Measurements from ENCODE around the gene NELL1. TPM values are rescaled to one million over a fixed set of nuclear protein-coding genes. Genes with fewer than 3 reads are reported as not detected.

NELL1 gene
- polyA plus RNA-seq, 1 of the 3 experiments (the other 2 are of a cell fraction) = not detected

DNA sequence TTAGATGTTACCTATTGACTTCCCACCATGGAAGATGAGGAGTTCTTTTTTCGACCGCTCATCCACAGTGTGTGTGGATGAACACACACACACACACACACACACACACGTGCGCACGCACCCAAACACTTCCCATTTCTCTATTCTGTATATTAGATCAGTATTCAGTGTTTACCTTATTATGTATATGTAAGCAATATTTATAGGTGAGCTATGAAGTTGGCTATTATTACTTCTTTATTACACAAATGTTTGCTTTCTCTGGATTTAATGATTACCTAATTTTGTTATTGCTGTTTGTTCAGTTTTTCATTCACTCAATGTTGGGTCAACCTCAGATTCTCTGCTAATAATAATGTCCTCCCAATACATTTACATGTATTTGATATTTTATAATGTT lies 721.0 kb downstream of the NELL1 start (continued):
- no peak for TF ChIP-seq EP300 (IDR thresholded peaks at IDR 0.05; ENCODE audit: borderline replicate concordance in 1 of 2, low read depth in 1 of 2, low read length in 1 of 2)
- TF ChIP-seq TEAD4 (IDR thresholded peaks at IDR 0.05; ENCODE audit: borderline replicate concordance, insufficient read depth) = no peak

DNA sequence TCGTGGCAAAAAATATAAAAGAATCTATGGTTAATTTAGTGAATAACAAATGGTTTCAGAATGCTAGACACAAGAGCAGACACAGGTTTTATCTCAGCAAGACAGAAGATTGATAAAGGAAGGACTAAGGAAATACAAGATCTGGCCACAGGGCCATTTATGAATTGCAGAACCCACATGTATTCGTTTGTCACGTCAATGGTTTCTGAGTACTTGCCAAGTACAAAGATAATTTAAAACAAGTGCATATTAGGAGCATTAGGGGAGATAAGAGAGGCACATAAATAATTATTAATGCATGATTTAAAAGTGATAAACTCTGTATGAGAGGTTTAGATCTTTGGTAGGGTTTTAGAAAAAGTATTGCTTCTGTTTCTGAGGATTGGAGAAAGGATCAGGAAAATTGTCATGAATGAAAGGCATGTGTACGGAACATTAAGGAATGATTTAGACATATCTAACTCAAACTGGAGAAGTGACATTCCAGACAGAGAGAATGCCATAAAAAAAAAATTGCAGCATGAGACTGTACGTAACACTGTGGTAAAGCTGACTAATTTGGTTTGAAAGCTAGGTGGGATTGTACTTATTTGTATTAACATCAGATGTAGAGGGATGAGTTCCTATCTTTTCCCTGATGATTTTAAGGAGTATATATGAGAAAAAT lies 727.1 kb downstream of the NELL1 start:
- Histone ChIP-seq H3K27ac (ENCODE audit: low read depth in 2 of 2, low read length in 1 of 2) (peak overlapping the region in 1 of 2 experiments; percentile 93; a peak in 2 of 4 replicates), H2AFZ (ENCODE audit: low read depth) (no peak overlapping the region), H3K27me3 (ENCODE audit: insufficient read depth) (no peaks in the 10 kb centered on the region), H3K4me3 (ENCODE audit: low read depth in 2 of 2, low read length in 1 of 2) (no peak overlapping the region), H3K4me1 (ENCODE audit: control insufficient read depth in 1 of 2, insufficient read depth in 2 of 2, low read depth in 1 of 2, low read length in 1 of 2) (peaks cover 0 to 5% of the 10 kb centered on the region in 2 experiments; a peak in 2 of 4 replicates), H3F3A (replicated peaks; ENCODE audit: insufficient read depth) (no peaks in the 10 kb centered on the region), H3K9me3 (no peaks in the 10 kb centered on the region), H3K9ac (no peak overlapping the region), H3K9me2 (no peaks in the 10 kb centered on the region), H3K36me3 (replicated peaks in 1 of 2; ENCODE audit: control insufficient read depth in 1 of 2, insufficient read depth in 2 of 2, low read length in 1 of 2) (no peaks in the 10 kb centered on the region), H4K20me1 (ENCODE audit: insufficient read depth) (no peaks in the 10 kb centered on the region), H3K79me2 (ENCODE audit: insufficient read depth) (no peaks in the 10 kb centered on the region), H3K4me2 (no peak overlapping the region)
- peak; percentile 2 for DNase-seq
- CTCF ChIA-PET = interaction anchor here (0.8 to 1.4 kb wide), 3 partner anchors 8 to 115 kb away, joined by 3 read pairs; no protein-coding TSS in a partner anchor
- POLR2A ChIA-PET = no interaction called here
- 5% methylated on average over 5 of the region's 5 CpGs for WGBS (ENCODE audit: low lambda C conversion rate)
- TF ChIP-seq FOSL2 (IDR thresholded peaks at IDR 0.05; ENCODE audit: borderline replicate concordance, low read depth) (no peak), CHD2 (IDR thresholded peaks at IDR 0.05; ENCODE audit: low read length, partially characterized antibody) (no peak), FOXM1 (IDR thresholded peaks at IDR 0.05; ENCODE audit: low read depth) (no peak), EZH2phosphoT487 (IDR thresholded peaks at IDR 0.05; ENCODE audit: borderline replicate concordance, low read depth) (no peak), USF2 (IDR thresholded peaks at IDR 0.05; ENCODE audit: borderline replicate concordance, low read depth, low read length) (no peak), MAX (IDR thresholded peaks at IDR 0.05; ENCODE audit: low read depth) (no peak), MEF2A (IDR thresholded peaks at IDR 0.05; ENCODE audit: borderline replicate concordance, low read depth) (no peak), RFX5 (IDR thresholded peaks at IDR 0.05; ENCODE audit: low read length) (no peak), SIN3A (IDR thresholded peaks at IDR 0.05; ENCODE audit: borderline replicate concordance, low read depth, low read length) (no peak), TCF12 (IDR thresholded peaks at IDR 0.05) (no peak), NRF1 (IDR thresholded peaks at IDR 0.05; ENCODE audit: low read depth, low read length) (no peak), JUND (IDR thresholded peaks at IDR 0.05) (no peak), GATA2 (CRISPR knock-in tag; IDR thresholded peaks at IDR 0.05) (peak; percentile 79), RCOR1 (IDR thresholded peaks at IDR 0.05; ENCODE audit: low read length) (peak; percentile 83; the same call in 1 of the 2 replicates), RXRA (IDR thresholded peaks at IDR 0.05; ENCODE audit: borderline replicate concordance, low read depth) (no peak), FOXJ3 (CRISPR knock-in tag; IDR thresholded peaks at IDR 0.05) (peak; percentile 37; the same call in 1 of the 2 replicates), POLR2AphosphoS5 (IDR thresholded peaks at IDR 0.05; ENCODE audit: low read depth, low read length) (no peak)
- TF ChIP-seq, protein P1, sequence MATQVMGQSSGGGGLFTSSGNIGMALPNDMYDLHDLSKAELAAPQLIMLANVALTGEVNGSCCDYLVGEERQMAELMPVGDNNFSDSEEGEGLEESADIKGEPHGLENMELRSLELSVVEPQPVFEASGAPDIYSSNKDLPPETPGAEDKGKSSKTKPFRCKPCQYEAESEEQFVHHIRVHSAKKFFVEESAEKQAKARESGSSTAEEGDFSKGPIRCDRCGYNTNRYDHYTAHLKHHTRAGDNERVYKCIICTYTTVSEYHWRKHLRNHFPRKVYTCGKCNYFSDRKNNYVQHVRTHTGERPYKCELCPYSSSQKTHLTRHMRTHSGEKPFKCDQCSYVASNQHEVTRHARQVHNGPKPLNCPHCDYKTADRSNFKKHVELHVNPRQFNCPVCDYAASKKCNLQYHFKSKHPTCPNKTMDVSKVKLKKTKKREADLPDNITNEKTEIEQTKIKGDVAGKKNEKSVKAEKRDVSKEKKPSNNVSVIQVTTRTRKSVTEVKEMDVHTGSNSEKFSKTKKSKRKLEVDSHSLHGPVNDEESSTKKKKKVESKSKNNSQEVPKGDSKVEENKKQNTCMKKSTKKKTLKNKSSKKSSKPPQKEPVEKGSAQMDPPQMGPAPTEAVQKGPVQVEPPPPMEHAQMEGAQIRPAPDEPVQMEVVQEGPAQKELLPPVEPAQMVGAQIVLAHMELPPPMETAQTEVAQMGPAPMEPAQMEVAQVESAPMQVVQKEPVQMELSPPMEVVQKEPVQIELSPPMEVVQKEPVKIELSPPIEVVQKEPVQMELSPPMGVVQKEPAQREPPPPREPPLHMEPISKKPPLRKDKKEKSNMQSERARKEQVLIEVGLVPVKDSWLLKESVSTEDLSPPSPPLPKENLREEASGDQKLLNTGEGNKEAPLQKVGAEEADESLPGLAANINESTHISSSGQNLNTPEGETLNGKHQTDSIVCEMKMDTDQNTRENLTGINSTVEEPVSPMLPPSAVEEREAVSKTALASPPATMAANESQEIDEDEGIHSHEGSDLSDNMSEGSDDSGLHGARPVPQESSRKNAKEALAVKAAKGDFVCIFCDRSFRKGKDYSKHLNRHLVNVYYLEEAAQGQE (IDR thresholded peaks at IDR 0.05; ENCODE audit: low read depth, low read length) = no peak
- TF ChIP-seq, protein P2, sequence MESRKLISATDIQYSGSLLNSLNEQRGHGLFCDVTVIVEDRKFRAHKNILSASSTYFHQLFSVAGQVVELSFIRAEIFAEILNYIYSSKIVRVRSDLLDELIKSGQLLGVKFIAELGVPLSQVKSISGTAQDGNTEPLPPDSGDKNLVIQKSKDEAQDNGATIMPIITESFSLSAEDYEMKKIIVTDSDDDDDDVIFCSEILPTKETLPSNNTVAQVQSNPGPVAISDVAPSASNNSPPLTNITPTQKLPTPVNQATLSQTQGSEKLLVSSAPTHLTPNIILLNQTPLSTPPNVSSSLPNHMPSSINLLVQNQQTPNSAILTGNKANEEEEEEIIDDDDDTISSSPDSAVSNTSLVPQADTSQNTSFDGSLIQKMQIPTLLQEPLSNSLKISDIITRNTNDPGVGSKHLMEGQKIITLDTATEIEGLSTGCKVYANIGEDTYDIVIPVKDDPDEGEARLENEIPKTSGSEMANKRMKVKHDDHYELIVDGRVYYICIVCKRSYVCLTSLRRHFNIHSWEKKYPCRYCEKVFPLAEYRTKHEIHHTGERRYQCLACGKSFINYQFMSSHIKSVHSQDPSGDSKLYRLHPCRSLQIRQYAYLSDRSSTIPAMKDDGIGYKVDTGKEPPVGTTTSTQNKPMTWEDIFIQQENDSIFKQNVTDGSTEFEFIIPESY (IDR thresholded peaks at IDR 0.05; ENCODE audit: borderline replicate concordance, low read depth) = no peak
- TF ChIP-seq, protein P3, sequence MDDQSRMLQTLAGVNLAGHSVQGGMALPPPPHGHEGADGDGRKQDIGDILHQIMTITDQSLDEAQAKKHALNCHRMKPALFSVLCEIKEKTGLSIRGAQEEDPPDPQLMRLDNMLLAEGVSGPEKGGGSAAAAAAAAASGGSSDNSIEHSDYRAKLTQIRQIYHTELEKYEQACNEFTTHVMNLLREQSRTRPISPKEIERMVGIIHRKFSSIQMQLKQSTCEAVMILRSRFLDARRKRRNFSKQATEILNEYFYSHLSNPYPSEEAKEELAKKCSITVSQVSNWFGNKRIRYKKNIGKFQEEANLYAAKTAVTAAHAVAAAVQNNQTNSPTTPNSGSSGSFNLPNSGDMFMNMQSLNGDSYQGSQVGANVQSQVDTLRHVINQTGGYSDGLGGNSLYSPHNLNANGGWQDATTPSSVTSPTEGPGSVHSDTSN (IDR thresholded peaks at IDR 0.05) = no peak
- TF ChIP-seq, protein P4, sequence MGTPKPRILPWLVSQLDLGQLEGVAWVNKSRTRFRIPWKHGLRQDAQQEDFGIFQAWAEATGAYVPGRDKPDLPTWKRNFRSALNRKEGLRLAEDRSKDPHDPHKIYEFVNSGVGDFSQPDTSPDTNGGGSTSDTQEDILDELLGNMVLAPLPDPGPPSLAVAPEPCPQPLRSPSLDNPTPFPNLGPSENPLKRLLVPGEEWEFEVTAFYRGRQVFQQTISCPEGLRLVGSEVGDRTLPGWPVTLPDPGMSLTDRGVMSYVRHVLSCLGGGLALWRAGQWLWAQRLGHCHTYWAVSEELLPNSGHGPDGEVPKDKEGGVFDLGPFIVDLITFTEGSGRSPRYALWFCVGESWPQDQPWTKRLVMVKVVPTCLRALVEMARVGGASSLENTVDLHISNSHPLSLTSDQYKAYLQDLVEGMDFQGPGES (IDR thresholded peaks at IDR 0.05; ENCODE audit: low read depth, low read length) = no peak
